Measurements from ENCODE around the gene TMOD4. TPM values are rescaled to one million over a fixed set of nuclear protein-coding genes. Genes with fewer than 3 reads are reported as not detected.

TMOD4 gene
- total and polyA plus RNA-seq, 9 of the 15 experiments (the other 6 are each of a cell fraction or from before 2014, with no cell fraction given) = 0.18 to 1.8 (median 1.1) TPM; not detected in 1

GRCh38 chr1:151146412-151147131 is 29.2 kb downstream of the TMOD4 start, which contains the start of gene SEMA6C (continued):
- TF ChIP-seq ETV5 (CRISPR knock-in tag; IDR thresholded peaks at IDR 0.05; ENCODE audit: low read depth) (no peak), CHAMP1 (IDR thresholded peaks at IDR 0.05) (no peak), MBD1 (CRISPR knock-in tag; IDR thresholded peaks at IDR 0.05) (no peak), ETV1 (tag; conservative IDR thresholded peaks at IDR 0.05; ENCODE audit: low read depth) (no peak), GATAD2B (IDR thresholded peaks at IDR 0.05; ENCODE audit: borderline replicate concordance) (no peak), SMAD3 (CRISPR knock-in tag; conservative IDR thresholded peaks at IDR 0.05) (no peak), RERE (CRISPR knock-in tag; IDR thresholded peaks at IDR 0.05; ENCODE audit: borderline replicate concordance) (no peak), NR0B1 (IDR thresholded peaks at IDR 0.05; ENCODE audit: partially characterized antibody) (no peak), HNRNPH1 (optimal IDR thresholded peaks at IDR 0.05; ENCODE audit: low read depth, low read length) (no peak), ZFP30 (CRISPR knock-in tag; IDR thresholded peaks at IDR 0.05; ENCODE audit: borderline replicate concordance) (no peak), NONO (IDR thresholded peaks at IDR 0.05; ENCODE audit: low read depth in 2 of 2, low read length in 1 of 2) (no peak), BRD9 (IDR thresholded peaks at IDR 0.05; ENCODE audit: low read depth, partially characterized antibody) (no peak), MCM3 (IDR thresholded peaks at IDR 0.05) (no peak)
